HepG2 (cell line): Measurements from ENCODE around the gene UROS. TPM values are rescaled to one million over a fixed set of nuclear protein-coding genes. Genes with fewer than 3 reads are reported as not detected.

ENCODE experiments used
- ELF1 ChIP-seq: sonication (generic); formaldehyde crosslinking; IDR thresholded peaks from 2 replicates; pipeline ENCODE4 v1.4.0; 2020; ENCODE audit warnings: missing genetic modification reagents
- ETV5 ChIP-seq: IDR thresholded peaks from 2 replicates; pipeline ENCODE4 v1.6.1; 2018; ENCODE audit warnings: missing biosample characterization, missing genetic modification reagents, inconsistent platforms, borderline replicate concordance
- FOSL1 ChIP-seq: sonication (generic); formaldehyde crosslinking; IDR thresholded peaks from 2 replicates; pipeline ENCODE4 v1.9.0; 2021; ENCODE audit warnings: missing genetic modification reagents, borderline replicate concordance
- HNF4G ChIP-seq, 2 experiments: sonication (generic) in 1 of 2; formaldehyde crosslinking in 1 of 2; IDR thresholded peaks; 2 replicates each; pipeline versions ENCODE4 v1.4.0 to v1.6.1; 2011 to 2020; ENCODE audit warnings: borderline replicate concordance in 2 of 2, low read depth in 2 of 2, mild to moderate bottlenecking in 2 of 2, low read length in 1 of 2, missing genetic modification reagents in 1 of 2, moderate library complexity in 1 of 2
- KAT8 ChIP-seq: IDR thresholded peaks from 2 replicates; pipeline ENCODE4 v1.6.1; 2016; ENCODE audit warnings: missing genetic modification reagents, missing compliant biosample characterization
- KDM2A ChIP-seq: sonication (generic); formaldehyde crosslinking; IDR thresholded peaks from 2 replicates; pipeline ENCODE4 v1.4.0; 2020; ENCODE audit warnings: low read depth, missing genetic modification reagents, borderline replicate concordance
- NRL ChIP-seq: sonication (generic); formaldehyde crosslinking; IDR thresholded peaks from 2 replicates; pipeline ENCODE4 v1.5.0; 2020; ENCODE audit warnings: missing genetic modification reagents, mild to moderate bottlenecking, moderate library complexity, borderline replicate concordance
- SMYD3 ChIP-seq: sonication (generic); formaldehyde crosslinking; IDR thresholded peaks from 2 replicates; pipeline ENCODE4 v1.8.1; 2023; ENCODE audit warnings: mild to moderate bottlenecking, missing genetic modification reagents
- SP140L ChIP-seq: sonication (generic); formaldehyde crosslinking; IDR thresholded peaks from 2 replicates; pipeline ENCODE4 v1.4.0; 2020; ENCODE audit warnings: missing genetic modification reagents, borderline replicate concordance
- ZBTB42 ChIP-seq: sonication (generic); formaldehyde crosslinking; IDR thresholded peaks from 2 replicates; pipeline ENCODE4 v1.5.0; 2020; ENCODE audit warnings: mild to moderate bottlenecking, missing genetic modification reagents
- ZBTB7B ChIP-seq: sonication (generic); formaldehyde crosslinking; IDR thresholded peaks from 2 replicates; pipeline ENCODE4 v1.4.0; 2020; ENCODE audit warnings: missing genetic modification reagents
- ZEB1 ChIP-seq: IDR thresholded peaks from 2 replicates; pipeline ENCODE4 v1.6.1; 2012; ENCODE audit warnings: mild to moderate bottlenecking, low read depth, inconsistent platforms; ENCODE audit not compliant: insufficient replicate concordance
- ZFP82 ChIP-seq: sonication (generic); formaldehyde crosslinking; IDR thresholded peaks from 2 replicates; pipeline ENCODE4 v1.5.1; 2020; ENCODE audit warnings: mild to moderate bottlenecking, missing genetic modification reagents, borderline replicate concordance
- ZKSCAN1 ChIP-seq: fragments of 150-350 bp; IDR thresholded peaks from 2 replicates; pipeline ENCODE4 v1.6.1; 2014; ENCODE audit warnings: low read length
- ZNF12 ChIP-seq: sonication (generic); formaldehyde crosslinking; IDR thresholded peaks from 2 replicates; pipeline ENCODE4 v1.5.0; 2020; ENCODE audit warnings: missing genetic modification reagents
- ZNF253 ChIP-seq: sonication (generic); formaldehyde crosslinking; IDR thresholded peaks from 2 replicates; pipeline ENCODE4 v1.8.0; 2022; ENCODE audit warnings: mild to moderate bottlenecking, missing genetic modification reagents, borderline replicate concordance
- ZNF563 ChIP-seq: sonication (generic); formaldehyde crosslinking; IDR thresholded peaks from 2 replicates; pipeline ENCODE4 v1.8.0; 2022; ENCODE audit warnings: mild to moderate bottlenecking, moderate library complexity, missing genetic modification reagents
- polyA plus RNA-seq, 8 experiments: library from polyadenylated mRNA; depleted of rRNA in 3 of 8; stranded (reverse) in 7 of 8; unstranded in 1 of 8; fragments of >200 nt; fragmentation: Illumina TruSeq in 4 of 8; extraction: Trizol in 4 of 8; gene quantifications; 2 replicates each; pipeline versions ENCODE4 v1.2.1 to v1.2.3, GENCODE V29; 2011 to 2016; ENCODE audit warnings: low read depth in 4 of 8, missing spikeins in 1 of 8, mixed read lengths in 1 of 8; ENCODE audit not compliant: insufficient read depth in 1 of 8
- total RNA-seq, 5 experiments: library from RNA; depleted of rRNA; stranded (reverse); fragments of >200 nt; fragmentation: Illumina TruSeq; extraction: Trizol; gene quantifications; 2 replicates each; pipeline ENCODE4 v1.2.3, GENCODE V29; 2016; ENCODE audit warnings: low read depth in 1 of 5
- TF ChIP-seq, protein P1 (sequence below): sonication (generic); formaldehyde crosslinking; IDR thresholded peaks from 2 replicates; pipeline ENCODE4 v1.4.0; 2020; ENCODE audit warnings: mild to moderate bottlenecking, missing genetic modification reagents
- TF ChIP-seq, protein P2 (sequence below): sonication (generic); formaldehyde crosslinking; IDR thresholded peaks from 2 replicates; pipeline ENCODE4 v1.4.0; 2020; ENCODE audit warnings: mild to moderate bottlenecking, low read depth, missing genetic modification reagents

The UROS gene
- total and polyA plus RNA-seq, 2 of the 13 experiments (the other 11 are each of a cell fraction or from before 2014, with no cell fraction given): 14.8 to 49.9 TPM

DNA sequence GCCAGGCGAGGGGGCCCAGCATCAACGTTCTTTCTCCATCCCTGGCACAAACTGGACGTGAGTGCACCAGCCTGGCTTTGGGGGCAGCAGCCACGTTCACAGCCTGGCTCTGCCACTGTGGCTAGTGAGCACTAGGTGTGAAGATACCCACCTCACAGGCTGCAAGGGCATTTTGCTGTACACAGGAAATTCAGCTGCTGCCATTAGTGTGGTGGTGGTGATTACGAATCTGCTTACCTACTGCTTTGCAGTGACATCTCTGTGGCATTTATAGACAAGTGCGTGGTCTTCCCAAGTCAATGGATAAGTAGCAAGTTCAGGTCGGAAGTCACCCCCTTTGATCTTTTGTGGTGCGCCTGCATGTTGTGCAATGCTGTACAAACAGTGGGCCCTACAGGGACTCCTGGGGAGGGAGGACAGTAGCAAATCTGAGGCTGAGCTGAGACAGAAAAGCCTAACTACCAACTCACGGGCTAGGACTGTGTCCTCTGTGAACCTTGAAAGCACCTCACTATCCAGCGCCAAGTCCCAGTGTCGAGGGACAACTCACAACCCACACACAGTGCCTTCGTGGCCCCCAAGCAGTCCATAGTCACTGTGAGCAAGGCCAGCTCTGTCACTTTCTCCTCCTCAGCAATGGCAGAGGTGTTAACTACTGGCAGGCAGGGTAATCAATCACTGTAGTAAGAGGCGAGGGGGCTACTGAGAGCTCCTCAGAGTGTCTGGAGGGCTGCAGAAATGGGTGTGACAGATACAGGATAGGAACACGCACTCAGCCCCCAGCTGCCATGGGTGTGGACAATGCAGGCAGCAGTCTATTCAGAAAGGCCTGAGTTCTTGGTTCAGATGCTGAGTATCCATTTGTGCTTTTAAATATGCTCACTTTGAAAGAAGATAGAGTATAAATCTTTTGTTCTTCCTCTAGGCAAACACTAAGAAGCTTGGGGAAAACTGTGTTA lies 30.4 kb downstream of the UROS start (continued):
- TF ChIP-seq, protein P1, sequence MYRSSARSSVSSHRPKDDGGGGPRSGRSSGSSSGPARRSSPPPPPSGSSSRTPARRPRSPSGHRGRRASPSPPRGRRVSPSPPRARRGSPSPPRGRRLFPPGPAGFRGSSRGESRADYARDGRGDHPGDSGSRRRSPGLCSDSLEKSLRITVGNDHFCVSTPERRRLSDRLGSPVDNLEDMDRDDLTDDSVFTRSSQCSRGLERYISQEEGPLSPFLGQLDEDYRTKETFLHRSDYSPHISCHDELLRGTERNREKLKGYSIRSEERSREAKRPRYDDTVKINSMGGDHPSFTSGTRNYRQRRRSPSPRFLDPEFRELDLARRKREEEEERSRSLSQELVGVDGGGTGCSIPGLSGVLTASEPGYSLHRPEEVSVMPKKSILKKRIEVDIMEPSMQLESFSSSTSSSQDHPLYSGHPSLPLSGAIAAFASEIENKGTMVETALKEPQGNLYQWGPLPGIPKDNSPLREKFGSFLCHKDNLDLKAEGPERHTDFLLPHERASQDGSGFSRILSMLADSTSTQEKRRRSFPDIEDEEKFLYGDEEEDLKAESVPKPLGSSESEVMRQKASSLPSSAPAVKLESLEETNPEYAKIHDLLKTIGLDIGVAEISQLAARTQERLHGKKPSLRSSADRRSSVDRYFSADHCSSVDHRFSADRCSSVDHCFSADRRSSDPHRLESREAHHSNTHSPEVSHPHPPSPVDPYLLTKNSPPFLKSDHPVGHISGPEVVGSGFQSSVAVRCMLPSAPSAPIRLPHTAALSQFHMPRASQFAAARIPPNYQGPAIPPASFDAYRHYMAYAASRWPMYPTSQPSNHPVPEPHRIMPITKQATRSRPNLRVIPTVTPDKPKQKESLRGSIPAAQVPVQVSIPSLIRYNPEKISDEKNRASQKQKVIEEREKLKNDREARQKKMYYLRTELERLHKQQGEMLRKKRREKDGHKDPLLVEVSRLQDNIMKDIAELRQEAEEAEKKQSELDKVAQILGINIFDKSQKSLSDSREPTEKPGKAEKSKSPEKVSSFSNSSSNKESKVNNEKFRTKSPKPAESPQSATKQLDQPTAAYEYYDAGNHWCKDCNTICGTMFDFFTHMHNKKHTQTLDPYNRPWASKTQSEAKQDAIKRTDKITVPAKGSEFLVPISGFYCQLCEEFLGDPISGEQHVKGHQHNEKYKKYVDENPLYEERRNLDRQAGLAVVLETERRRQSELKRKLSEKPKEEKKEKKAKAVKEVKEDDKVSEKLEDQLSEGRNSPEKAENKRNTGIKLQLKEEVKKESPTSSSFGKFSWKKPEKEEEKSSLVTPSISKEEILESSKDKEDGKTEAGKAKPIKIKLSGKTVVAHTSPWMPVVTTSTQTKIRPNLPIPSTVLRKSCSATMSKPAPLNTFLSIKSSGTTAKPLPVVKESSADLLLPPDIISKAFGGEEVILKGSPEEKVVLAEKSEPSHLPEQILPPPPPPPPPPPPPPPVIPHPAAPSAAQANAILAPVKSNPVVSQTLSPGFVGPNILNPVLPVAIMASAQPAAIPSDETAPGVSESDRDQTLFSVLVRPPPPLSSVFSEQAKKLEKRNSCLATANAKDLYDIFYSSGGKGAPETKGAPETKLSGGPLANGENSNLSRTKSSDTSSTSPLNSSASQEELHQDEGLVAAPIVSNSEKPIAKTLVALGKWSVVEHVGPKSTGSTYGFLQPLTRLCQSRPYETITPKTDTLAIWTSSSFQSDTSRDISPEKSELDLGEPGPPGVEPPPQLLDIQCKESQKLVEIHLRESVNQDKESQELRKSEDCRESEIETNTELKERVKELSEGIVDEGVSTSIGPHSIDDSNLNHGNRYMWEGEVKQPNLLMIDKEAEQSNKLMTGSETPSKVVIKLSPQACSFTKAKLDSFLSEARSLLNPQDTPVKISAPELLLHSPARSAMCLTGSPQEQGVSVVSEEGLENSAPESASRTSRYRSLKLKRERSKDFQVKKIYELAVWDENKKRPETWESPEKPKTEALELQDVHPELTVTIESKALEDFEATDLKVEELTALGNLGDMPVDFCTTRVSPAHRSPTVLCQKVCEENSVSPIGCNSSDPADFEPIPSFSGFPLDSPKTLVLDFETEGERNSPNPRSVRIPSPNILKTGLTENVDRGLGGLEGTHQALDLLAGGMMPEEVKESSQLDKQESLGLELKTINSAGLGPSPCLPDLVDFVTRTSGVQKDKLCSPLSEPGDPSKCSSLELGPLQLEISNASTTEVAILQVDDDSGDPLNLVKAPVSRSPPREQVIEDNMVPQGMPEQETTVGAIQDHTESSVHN: peak; percentile 97
- TF ChIP-seq ZBTB7B: peak; percentile 98
- no peak for TF ChIP-seq ZFP82
- peak; percentile 81 for TF ChIP-seq KAT8
- TF ChIP-seq FOSL1: no peak
- TF ChIP-seq ETV5 (CRISPR knock-in tag): peak; percentile 96
- TF ChIP-seq, protein P2, sequence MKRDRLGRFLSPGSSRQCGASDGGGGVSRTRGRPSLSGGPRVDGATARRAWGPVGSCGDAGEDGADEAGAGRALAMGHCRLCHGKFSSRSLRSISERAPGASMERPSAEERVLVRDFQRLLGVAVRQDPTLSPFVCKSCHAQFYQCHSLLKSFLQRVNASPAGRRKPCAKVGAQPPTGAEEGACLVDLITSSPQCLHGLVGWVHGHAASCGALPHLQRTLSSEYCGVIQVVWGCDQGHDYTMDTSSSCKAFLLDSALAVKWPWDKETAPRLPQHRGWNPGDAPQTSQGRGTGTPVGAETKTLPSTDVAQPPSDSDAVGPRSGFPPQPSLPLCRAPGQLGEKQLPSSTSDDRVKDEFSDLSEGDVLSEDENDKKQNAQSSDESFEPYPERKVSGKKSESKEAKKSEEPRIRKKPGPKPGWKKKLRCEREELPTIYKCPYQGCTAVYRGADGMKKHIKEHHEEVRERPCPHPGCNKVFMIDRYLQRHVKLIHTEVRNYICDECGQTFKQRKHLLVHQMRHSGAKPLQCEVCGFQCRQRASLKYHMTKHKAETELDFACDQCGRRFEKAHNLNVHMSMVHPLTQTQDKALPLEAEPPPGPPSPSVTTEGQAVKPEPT (CRISPR knock-in tag): peak; percentile 92
- no peak; the same call in none of the 2 replicates for TF ChIP-seq ELF1 (CRISPR knock-in tag)
- TF ChIP-seq ZBTB42 (CRISPR knock-in tag): no peak
- TF ChIP-seq ZKSCAN1: no peak
- no peak for TF ChIP-seq ZNF563 (CRISPR knock-in tag)
- TF ChIP-seq ZNF12 (CRISPR knock-in tag): peak; percentile 87
- no peak for TF ChIP-seq SMYD3 (CRISPR knock-in tag)
- TF ChIP-seq SP140L (CRISPR knock-in tag): no peak
- TF ChIP-seq NRL (CRISPR knock-in tag): no peak
- peak; percentile 76 for TF ChIP-seq KDM2A
- TF ChIP-seq HNF4G (IDR thresholded peaks at IDR 0.05; ENCODE audit: borderline replicate concordance, low read depth, low read length): peak; percentile 73
- peak; percentile 74; the same call in 1 of the 2 replicates for TF ChIP-seq HNF4G (CRISPR knock-in tag; IDR thresholded peaks at IDR 0.05; ENCODE audit: borderline replicate concordance, low read depth)
- TF ChIP-seq ZEB1: peak; percentile 45
- 0 out of 2 replicates have a peak, but pooled peaks have one; percentile 75 for TF ChIP-seq ZNF253 (CRISPR knock-in tag)
